Measurements from ENCODE around the gene FYB1.

The FYB1 gene

DNA sequence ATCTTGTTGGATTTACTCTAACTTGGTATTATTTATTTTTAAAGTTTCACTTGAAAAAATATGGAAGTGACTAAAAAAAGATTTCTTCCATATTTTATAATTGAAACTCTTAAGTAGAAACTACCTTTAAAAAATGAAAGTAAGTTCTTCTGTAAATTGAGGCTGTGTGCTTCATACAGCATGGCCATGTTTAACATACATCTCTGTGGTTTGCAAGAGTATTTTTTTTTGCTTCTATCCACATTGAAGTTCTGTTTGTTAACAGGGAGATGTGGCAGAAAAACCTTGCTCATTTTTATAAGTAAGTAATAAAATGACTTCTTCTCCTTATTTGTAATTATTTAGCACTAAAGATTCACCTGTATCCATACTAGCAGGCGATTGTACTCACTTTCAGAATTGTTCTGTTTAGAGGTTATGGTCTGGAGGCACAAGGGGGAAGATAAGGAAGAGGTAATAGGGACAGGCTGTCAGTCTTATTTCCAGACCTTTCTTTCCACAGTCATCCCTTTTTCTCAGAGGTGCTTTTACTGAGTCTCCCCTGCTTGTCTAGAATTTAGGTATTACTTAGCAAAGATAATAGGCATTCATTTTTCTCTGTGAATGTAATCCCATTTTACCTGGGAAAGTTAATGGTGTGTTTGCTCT is 16.0 kb downstream of the FYB1 start:
- no peak for FAIRE-seq

- FAIRE-seq, result no peak
Measured at GRCh38 chr5:39202597-39203274, 16.6 kb downstream of the FYB1 start.

- no peak for FAIRE-seq
Measured at GRCh38 chr5:39201781-39202596, 17.4 kb downstream of the FYB1 start.

DNA sequence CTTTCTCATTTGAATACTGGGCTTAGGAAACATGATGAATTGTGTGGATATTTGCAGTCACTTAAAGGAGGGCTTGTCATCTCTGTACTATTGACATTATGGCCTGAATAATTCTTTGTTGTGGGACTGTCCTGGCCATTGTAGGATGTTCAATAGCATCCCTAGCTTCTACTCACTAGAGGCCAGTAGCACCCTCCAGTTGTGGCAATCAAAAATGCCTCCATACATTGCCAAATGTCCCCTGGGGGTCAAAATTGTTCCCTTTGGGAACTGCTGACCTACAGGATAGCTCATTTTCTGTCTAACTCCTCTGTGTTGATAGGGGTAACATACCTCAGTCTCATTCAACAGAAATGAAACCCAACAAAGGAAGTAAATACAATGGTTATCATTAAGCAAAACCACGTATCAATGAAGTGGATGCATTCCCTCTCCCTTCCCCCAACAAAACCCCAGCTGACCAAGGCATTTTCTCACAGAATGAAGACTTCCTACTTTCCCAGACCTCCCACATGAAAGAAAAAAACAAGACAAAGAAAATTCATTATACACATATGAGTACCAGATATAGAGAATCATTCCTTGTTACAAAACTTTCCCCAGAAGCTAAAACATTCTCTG is 18.1 kb downstream of the FYB1 start:
- FAIRE-seq, result no peak

- no peak for FAIRE-seq
Measured at GRCh38 chr5:39200081-39200480, 19.3 kb downstream of the FYB1 start.

GRCh38 chr5:39199335-39199734 is 20.0 kb downstream of the FYB1 start:
- FAIRE-seq, result no peak

GRCh38 chr5:39198127-39198526 is 21.2 kb downstream of the FYB1 start:
- FAIRE-seq, result no peak

- no peak for FAIRE-seq
Measured at GRCh38 chr5:39197556-39197955, 21.8 kb downstream of the FYB1 start.

- FAIRE-seq, result no peak
Measured at GRCh38 chr5:39195198-39195826, 24.1 kb downstream of the FYB1 start.

DNA sequence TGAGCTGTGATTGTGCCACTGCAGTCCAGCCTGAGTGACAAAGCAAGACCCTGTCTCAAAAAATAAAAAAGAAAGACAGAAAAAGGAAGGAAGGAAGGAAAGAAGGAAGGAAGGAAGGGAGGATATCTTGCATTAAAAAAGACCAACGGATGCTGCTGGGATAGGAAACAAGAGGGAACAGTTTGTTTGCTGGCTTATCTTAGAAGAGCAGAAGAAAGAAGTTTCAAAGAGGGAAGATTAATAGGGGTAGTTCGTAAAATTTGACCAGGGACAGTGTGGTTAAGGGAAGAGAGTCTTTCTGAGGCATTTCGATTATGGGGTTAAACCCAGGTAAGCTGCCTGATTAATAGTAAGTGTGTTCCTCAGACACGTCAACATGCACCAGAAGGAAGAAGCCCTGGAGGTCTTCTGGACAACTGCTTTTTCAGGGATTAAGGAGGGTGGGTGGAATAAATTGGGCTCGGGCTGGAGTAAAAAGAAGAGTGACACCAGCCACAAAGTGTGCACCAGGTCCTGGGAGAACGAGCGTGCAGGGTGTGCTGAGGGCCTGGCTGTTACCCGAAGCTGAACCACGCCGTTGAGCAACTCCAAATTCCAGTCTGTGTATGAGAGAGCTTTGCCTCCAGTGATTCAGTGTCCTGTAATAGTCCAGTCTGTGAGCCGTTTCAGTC is 24.8 kb downstream of the FYB1 start:
- FAIRE-seq, result no peak

GRCh38 chr5:39193553-39194465 is 25.6 kb downstream of the FYB1 start:
- no peak for FAIRE-seq

GRCh38 chr5:39192450-39193160 is 26.8 kb downstream of the FYB1 start:
- no peak for FAIRE-seq

GRCh38 chr5:39191216-39191615 is 28.1 kb downstream of the FYB1 start:
- FAIRE-seq, result no peak

GRCh38 chr5:39190311-39191102 is 28.9 kb downstream of the FYB1 start:
- FAIRE-seq, result no peak

DNA sequence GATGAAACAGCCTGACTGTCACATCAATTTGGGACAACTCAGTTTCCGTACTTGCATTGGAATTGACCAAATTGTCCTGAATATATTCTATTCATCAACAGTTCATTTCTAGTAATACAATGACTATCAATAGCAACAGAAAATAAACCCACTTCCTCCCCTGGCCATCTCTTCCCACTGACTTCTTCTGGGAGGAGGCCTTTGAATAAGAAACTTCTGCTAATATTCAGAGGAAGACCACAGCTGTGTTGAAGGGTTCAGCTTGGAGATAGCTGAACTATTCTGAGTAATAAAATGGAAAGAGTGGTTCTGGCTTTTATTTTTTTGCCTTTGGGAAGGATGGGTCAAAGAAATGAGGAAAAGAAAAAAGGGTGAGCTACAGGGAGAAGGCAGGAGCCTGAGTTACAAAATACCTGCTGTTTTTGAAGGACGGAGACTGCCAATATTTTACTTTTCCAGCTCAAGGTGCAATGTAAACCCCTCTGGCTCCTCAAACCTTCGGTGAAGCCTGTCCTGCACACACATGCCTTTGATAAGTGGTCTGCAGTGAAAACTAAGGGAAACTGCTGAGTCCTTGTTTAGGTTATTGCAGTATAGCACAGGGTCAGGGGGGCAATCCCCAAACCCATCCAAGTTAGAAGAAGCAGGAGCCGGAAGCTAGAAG is 29.9 kb downstream of the FYB1 start:
- FAIRE-seq, result no peak

DNA sequence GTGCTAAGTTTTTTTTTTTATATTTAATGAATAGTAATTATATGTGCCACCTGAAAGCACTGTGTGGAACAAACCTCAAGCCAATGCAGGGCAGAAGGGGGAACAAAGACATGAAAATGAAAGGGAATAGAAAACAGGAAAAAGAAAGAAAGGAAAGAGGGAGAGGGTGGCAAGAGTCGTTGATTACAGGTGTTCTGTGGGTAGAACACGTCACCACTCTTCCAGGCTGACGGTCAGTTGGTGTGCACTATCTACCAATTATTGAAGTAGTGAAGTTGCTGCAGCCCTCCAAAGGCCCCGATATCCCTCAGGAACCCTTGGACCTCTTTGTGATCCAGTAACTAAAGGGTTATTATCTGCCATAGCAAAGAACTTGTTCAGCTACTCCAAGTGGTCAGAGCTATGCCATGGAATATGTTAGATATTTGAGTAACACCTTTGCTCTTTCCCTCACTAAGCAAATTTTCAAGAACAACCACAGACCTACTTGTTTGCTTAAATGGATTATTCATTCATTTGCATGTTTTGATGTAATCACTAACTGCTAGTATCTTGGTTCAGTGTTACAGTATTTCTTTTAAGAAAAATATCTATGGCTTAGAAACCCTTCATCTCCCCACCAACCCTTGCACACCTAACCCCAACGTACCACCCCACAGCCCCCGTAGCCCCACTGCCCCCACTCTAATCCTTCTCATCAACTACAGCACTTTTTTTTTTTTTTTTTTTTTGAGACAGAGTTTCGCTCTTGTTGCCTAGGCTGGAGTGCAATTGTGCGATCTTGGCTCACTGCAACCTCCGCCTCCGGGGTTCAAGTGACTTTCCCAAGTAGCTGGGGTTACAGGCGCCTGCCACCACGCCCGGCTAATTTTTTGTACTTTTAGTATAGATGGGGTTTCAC is 31.3 kb downstream of the FYB1 start:
- no peak for FAIRE-seq

- FAIRE-seq, result no peak
Measured at GRCh38 chr5:39186722-39187539, 32.4 kb downstream of the FYB1 start.

All from TTC549 (cell line).